DOHH2 (cell line): ENCODE measurements around the gene CD28.
"Not testable (repeated sequence)": the region's sequence is repeated elsewhere in the genome, so short reads cannot be mapped to it uniquely, and the experiment has no call there.

Experiments
- H3F3A ChIP-seq: fragments of 200-600 bp; sonication (generic), shearing (Covaris generic); 2 replicates; pipeline ENCODE4 v1.6.0; 2016; ENCODE audit warnings: antibody characterized with exemption, mild to moderate bottlenecking; ENCODE audit not compliant: control insufficient read depth, insufficient read depth
- H3K27ac ChIP-seq: fragments of 200-600 bp; sonication (generic); 2 replicates; pipeline ENCODE4 v1.5.1; 2014; ENCODE audit warnings: low read depth, mild to moderate bottlenecking, low read length, moderate library complexity
- H3K27me3 ChIP-seq: fragments of 200-600 bp; sonication (generic); 2 replicates; pipeline ENCODE4 v1.6.1; 2014; ENCODE audit warnings: mild to moderate bottlenecking, low read length, mixed read lengths; ENCODE audit not compliant: control insufficient read depth
- H3K36me3 ChIP-seq: fragments of 200-600 bp; sonication (generic); 2 replicates; pipeline ENCODE4 v1.6.1; 2014; ENCODE audit warnings: mild to moderate bottlenecking, low read length, moderate library complexity, mixed read lengths; ENCODE audit not compliant: control insufficient read depth
- H3K4me1 ChIP-seq: fragments of 200-600 bp; sonication (generic); 2 replicates; pipeline ENCODE4 v1.6.1; 2014; ENCODE audit warnings: mild to moderate bottlenecking, low read length, mixed read lengths; ENCODE audit not compliant: control insufficient read depth
- H3K4me2 ChIP-seq: fragments of 200-600 bp; sonication (generic); 2 replicates; pipeline ENCODE4 v1.6.0; 2014; ENCODE audit warnings: mild to moderate bottlenecking, low read length, moderate library complexity
- H3K4me3 ChIP-seq: fragments of 200-600 bp; sonication (generic); 2 replicates; pipeline ENCODE4 v1.5.1; 2014; ENCODE audit warnings: mild to moderate bottlenecking, low read length, mixed read lengths
- H3K79me2 ChIP-seq: fragments of 200-600 bp; sonication (generic); 2 replicates; pipeline ENCODE4 v1.6.1; 2014; ENCODE audit warnings: mild to moderate bottlenecking, low read length, mixed read lengths; ENCODE audit not compliant: control insufficient read depth
- H3K9me2 ChIP-seq: fragments of 200-600 bp; sonication (generic); replicated peaks from 2 replicates; pipeline ENCODE4 v1.6.1; 2014; ENCODE audit warnings: mild to moderate bottlenecking, low read length, mixed read lengths; ENCODE audit not compliant: control insufficient read depth
- H3K9me3 ChIP-seq: fragments of 200-600 bp; sonication (generic); 2 replicates; pipeline ENCODE4 v1.6.1; 2014; ENCODE audit warnings: antibody characterized with exemption, low read length, mixed read lengths; ENCODE audit not compliant: control insufficient read depth, insufficient read depth
- H4K20me1 ChIP-seq: fragments of 200-600 bp; sonication (generic); 2 replicates; pipeline ENCODE4 v1.6.0; 2014; ENCODE audit warnings: low read depth, mild to moderate bottlenecking, antibody characterized with exemption, low read length, moderate library complexity; ENCODE audit not compliant: control insufficient read depth, insufficient read depth
- EZH2phosphoT487 ChIP-seq: fragments of 200-600 bp; sonication (generic); IDR thresholded peaks from 2 replicates; pipeline ENCODE4 v1.6.1; 2017; ENCODE audit warnings: borderline replicate concordance, mild to moderate bottlenecking, antibody characterized with exemption, low read length, moderate library complexity, mixed read lengths
- TF ChIP-seq, protein P1 (sequence below): fragments of 200-600 bp; sonication (generic); IDR thresholded peaks from one replicate; pipeline ENCODE4 v1.5.1; 2014; ENCODE audit warnings: antibody characterized with exemption, mild to moderate bottlenecking, low read depth, low read length; ENCODE audit not compliant: poor library complexity, severe bottlenecking

The CD28 gene

DNA sequence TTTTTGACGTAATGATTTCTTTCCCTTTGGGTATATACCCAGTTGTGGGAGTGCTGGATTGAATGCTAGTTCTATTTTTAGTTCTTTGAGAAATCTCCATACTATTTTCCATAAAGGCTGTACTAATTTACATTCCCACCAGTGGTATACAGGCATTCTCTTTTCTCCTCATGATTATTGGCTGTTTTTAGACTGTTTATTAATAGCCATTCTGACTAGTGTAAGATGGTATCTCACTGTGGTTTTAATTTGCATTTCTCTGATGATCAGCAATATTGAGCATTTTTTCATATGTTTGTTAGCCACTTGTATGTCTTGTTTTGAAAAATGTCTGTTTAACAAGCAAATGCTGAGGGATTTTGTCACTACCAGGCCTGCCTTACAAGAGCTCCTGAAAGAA is 9.2 kb upstream of the CD28 start:
- H3K4me3 ChIP-seq, result no peak overlapping the region
- H3K4me2 ChIP-seq, result no peak overlapping the region
- TF ChIP-seq EZH2phosphoT487, result no peak
- TF ChIP-seq, protein P1, sequence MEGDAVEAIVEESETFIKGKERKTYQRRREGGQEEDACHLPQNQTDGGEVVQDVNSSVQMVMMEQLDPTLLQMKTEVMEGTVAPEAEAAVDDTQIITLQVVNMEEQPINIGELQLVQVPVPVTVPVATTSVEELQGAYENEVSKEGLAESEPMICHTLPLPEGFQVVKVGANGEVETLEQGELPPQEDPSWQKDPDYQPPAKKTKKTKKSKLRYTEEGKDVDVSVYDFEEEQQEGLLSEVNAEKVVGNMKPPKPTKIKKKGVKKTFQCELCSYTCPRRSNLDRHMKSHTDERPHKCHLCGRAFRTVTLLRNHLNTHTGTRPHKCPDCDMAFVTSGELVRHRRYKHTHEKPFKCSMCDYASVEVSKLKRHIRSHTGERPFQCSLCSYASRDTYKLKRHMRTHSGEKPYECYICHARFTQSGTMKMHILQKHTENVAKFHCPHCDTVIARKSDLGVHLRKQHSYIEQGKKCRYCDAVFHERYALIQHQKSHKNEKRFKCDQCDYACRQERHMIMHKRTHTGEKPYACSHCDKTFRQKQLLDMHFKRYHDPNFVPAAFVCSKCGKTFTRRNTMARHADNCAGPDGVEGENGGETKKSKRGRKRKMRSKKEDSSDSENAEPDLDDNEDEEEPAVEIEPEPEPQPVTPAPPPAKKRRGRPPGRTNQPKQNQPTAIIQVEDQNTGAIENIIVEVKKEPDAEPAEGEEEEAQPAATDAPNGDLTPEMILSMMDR, result no peak
- no peaks in the 10 kb centered on the region for H3K9me2 ChIP-seq
- H3K9me3 ChIP-seq, result no peaks in the 10 kb centered on the region
- no peaks in the 10 kb centered on the region for H3F3A ChIP-seq
- no peaks in the 10 kb centered on the region for H3K4me1 ChIP-seq
- peaks cover 40% of the 10 kb centered on the region for H3K27me3 ChIP-seq
- H4K20me1 ChIP-seq, result 0 out of 2 replicates have a peak, but pooled peaks cover 3% of the 10 kb centered on the region
- H3K79me2 ChIP-seq, result no peaks in the 10 kb centered on the region
- no peaks in the 10 kb centered on the region for H3K36me3 ChIP-seq
- H3K27ac ChIP-seq, result no peak overlapping the region

- not testable (repeated sequence) for H3K4me1 ChIP-seq, H3K4me3 ChIP-seq, H3F3A ChIP-seq, H3K79me2 ChIP-seq, H3K27ac ChIP-seq, H3K9me2 ChIP-seq, H3K9me3 ChIP-seq, H3K36me3 ChIP-seq, H3K4me2 ChIP-seq, H4K20me1 ChIP-seq
- peaks cover 35% of the 10 kb centered on the region for H3K27me3 ChIP-seq
Observed at GRCh38 chr2:203697763-203698162, 8.7 kb upstream of the CD28 start.

DNA sequence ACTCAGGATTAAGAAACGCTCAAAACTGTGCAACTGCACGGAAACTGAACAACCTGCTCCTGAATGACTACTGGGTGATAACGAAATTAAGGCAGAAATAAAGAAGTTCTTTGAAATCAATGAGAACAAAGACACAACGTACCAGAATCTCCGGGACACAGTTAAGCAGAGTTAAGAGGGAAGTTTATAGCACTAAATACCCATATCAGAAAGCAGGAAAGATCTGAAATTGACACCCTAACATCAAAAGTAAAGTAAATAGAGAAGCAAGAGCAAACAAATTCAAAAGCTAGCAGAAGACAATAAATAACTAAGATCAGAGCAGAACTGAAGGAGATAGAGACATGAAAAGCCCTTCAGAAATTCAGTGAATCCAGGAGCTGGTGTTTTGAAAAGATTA is 8.0 kb upstream of the CD28 start:
- not testable (repeated sequence) for H3K9me3 ChIP-seq, H3K79me2 ChIP-seq, H4K20me1 ChIP-seq, H3K9me2 ChIP-seq, H3K36me3 ChIP-seq, H3K4me1 ChIP-seq, H3K4me2 ChIP-seq, H3K4me3 ChIP-seq, H3F3A ChIP-seq, H3K27ac ChIP-seq
- H3K27me3 ChIP-seq, result peaks cover 32% of the 10 kb centered on the region

DNA sequence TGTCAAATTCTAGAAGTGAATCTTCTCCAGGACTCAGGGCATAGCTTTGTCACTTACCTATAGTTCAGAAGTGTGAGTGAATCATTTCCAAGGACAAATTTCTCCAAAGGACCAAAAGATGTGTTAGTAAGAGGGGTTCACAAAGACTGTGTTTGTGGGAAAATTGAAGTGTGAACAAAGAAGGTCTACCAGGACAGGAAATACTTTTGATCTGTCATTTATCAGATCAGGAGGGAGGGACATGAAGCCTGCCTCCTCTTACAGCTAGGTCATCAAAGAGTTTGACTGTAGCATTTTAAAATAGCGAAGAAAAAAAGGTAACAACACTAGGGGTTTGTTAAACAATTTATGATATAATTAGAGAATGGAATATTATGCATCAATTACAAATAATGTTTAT is 2.0 kb upstream of the CD28 start:
- no peak overlapping the region for H3K4me2 ChIP-seq

More for the DNA sequence above, 2.0 kb upstream of the CD28 start:
- no peaks in the 10 kb centered on the region for H3K9me2 ChIP-seq
- H3K36me3 ChIP-seq, result no peaks in the 10 kb centered on the region
- H4K20me1 ChIP-seq, result no peaks in the 10 kb centered on the region
- H3K4me3 ChIP-seq, result no peak overlapping the region
- TF ChIP-seq EZH2phosphoT487, result no peak
- TF ChIP-seq, protein P1, result no peak
- no peaks in the 10 kb centered on the region for H3K9me3 ChIP-seq
- peaks cover 33% of the 10 kb centered on the region for H3K27me3 ChIP-seq
- peaks cover 7% of the 10 kb centered on the region for H3K4me1 ChIP-seq
- H3K79me2 ChIP-seq, result no peaks in the 10 kb centered on the region
- no peak overlapping the region for H3K27ac ChIP-seq
- no peaks in the 10 kb centered on the region for H3F3A ChIP-seq
